Esophagus squamous epithelium (tissue), 5 donors: ENCODE measurements around the gene FAM98C. TPM values are rescaled to one million over a fixed set of nuclear protein-coding genes. Genes with fewer than 3 reads are reported as not detected.

Experiments
- DNase-seq: peaks from one replicate; lab custom pipeline; 2025; lab: John Stamatoyannopoulos, UW
- H3K27ac ChIP-seq, 4 donors: fragments of 200-600 bp; sonication (generic); one replicate each; pipeline ENCODE4 v1.5.1; 2016 to 2019; ENCODE audit warnings: mild to moderate bottlenecking in 1 of 4
- H3K27me3 ChIP-seq, 4 donors: fragments of 200-600 bp; sonication (generic); 1 replicate in 3 of 4; 2 replicates in 1 of 4; pipeline versions ENCODE4 v1.5.1 to v1.6.0; 2017 to 2021; ENCODE audit warnings: antibody characterized with exemption in 1 of 4
- H3K36me3 ChIP-seq, 3 donors: fragments of 200-600 bp; sonication (generic); one replicate each; pipeline ENCODE4 v1.5.1; 2016 to 2019
- H3K4me1 ChIP-seq, 3 donors: fragments of 200-600 bp; sonication (generic); one replicate each; pipeline ENCODE4 v1.5.1; 2017 to 2019
- H3K4me3 ChIP-seq, 4 donors: fragments of 200-600 bp; sonication (generic); 1 replicate in 3 of 4; 2 replicates in 1 of 4; pipeline ENCODE4 v1.5.1; 2016 to 2019; ENCODE audit warnings: mild to moderate bottlenecking in 2 of 4, moderate library complexity in 1 of 4
- H3K9me3 ChIP-seq, 3 donors: fragments of 200-600 bp; sonication (generic); one replicate each; pipeline ENCODE4 v1.5.1; 2016 to 2019
- POLR2A ChIP-seq, 4 donors: fragments of 450-650 bp; IDR thresholded peaks; one replicate each; pipeline ENCODE4 v1.6.1; 2017; ENCODE audit warnings: antibody characterized with exemption in 4 of 4, mild to moderate bottlenecking in 4 of 4, moderate library complexity in 3 of 4
- WGBS, 2 donors: methylation state at CpG; one replicate each; pipeline ENCODE4 v1.1.5; 2018; 5-methylcytosine and 5-hydroxymethylcytosine counted together
- intact Hi-C: fragments of 100-400 bp; cut with DNase I; formaldehyde crosslinking; loops from one replicate; pipeline ENCODE4 v1.15.0; 2022
- total RNA-seq, 4 donors: library from RNA; depleted of rRNA; stranded (reverse); fragments of >200 nt; gene quantifications; one replicate each; pipeline ENCODE4 v1.1.0, GENCODE V29; 2016
- TF ChIP-seq, protein P1 (sequence below), 6 experiments: fragments of 450-650 bp in 4 of 6; fragments of 200-600 bp in 2 of 6; sonication (generic) in 2 of 6; IDR thresholded peaks; one replicate each; pipeline ENCODE4 v1.5.1; 2016 to 2019; ENCODE audit warnings: antibody characterized with exemption in 6 of 6, mild to moderate bottlenecking in 4 of 6, moderate library complexity in 4 of 6
- donor health status: DM: yes; HTN: yes; CAD: no.

FAM98C gene
- total RNA-seq, 4 donors from 2014 or later, result 14.4 to 40.0 (median 21.2) TPM

DNA sequence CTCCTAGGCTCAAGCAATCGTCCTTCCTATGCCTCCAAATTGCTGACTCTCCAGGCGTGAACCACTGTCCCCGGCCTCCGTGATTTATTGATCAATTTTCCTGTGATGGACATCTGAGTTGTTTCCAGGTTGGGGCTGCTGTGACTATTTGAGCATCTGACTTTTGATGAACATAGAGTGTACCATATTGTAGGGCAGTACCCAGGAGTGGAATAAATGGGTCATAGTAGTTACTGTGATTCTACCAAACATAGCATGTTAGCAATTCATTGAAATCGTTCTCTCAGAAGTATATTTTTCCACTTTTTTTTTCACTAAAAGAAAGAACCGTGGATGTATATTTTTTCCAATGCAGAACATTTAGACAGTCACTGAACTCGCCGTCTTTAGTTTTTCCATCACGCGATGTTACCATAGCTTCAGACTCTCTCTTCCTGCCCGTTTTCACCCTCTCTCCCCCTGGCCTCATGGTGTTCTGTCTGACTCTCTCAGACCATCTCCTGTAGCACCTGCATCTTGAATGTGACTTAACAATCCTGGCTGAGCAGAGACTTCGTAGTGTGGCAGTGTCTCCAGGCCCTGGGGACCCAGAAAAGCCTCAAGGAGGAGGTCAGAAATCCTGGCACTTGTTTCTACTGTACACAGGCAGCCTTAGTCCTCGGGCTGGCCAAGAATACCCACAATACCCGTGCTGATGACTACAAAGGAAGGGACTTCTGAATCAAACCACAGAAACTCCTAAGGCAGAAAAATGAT lies 26.3 kb downstream of the FAM98C start:
- no peak for TF ChIP-seq POLR2A (IDR thresholded peaks at IDR 0.05)
- TF ChIP-seq, protein P1, sequence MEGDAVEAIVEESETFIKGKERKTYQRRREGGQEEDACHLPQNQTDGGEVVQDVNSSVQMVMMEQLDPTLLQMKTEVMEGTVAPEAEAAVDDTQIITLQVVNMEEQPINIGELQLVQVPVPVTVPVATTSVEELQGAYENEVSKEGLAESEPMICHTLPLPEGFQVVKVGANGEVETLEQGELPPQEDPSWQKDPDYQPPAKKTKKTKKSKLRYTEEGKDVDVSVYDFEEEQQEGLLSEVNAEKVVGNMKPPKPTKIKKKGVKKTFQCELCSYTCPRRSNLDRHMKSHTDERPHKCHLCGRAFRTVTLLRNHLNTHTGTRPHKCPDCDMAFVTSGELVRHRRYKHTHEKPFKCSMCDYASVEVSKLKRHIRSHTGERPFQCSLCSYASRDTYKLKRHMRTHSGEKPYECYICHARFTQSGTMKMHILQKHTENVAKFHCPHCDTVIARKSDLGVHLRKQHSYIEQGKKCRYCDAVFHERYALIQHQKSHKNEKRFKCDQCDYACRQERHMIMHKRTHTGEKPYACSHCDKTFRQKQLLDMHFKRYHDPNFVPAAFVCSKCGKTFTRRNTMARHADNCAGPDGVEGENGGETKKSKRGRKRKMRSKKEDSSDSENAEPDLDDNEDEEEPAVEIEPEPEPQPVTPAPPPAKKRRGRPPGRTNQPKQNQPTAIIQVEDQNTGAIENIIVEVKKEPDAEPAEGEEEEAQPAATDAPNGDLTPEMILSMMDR (IDR thresholded peaks at IDR 0.05), result no peak
- intact Hi-C loops, result no loop called here
- H3K27ac ChIP-seq, result no peak overlapping the region

DNA sequence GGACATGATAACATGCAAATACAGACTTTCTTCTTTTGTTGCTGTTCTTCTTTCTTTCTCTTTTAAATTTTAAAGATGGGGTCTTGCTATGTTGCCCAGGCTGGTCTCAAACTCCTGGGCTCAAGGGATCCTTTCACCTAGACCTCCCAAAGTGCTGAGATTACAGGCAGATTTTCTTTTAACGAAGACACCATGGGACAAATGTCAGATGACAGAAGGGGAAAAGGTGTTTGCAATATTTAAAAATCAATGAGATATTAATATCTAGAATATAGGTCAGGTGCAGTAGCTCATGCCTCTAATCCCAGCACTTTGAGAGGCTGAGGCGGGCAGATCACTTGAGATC lies 26.9 kb downstream of the FAM98C start:
- no peak for TF ChIP-seq POLR2A (IDR thresholded peaks at IDR 0.05)
- TF ChIP-seq, protein P1 (IDR thresholded peaks at IDR 0.05), result no peak
- peaks cover 0 to 43% (median 0%) of the 10 kb centered on the region in 4 donors for H3K27me3 ChIP-seq
- H3K27ac ChIP-seq, result no peak overlapping the region
- no peak for DNase-seq
- 72 to 88% methylated on average over 2 of the region's 2 CpGs for WGBS, 2 donors
- no peaks in the 10 kb centered on the region for H3K9me3 ChIP-seq
- intact Hi-C loops, result no loop called here
- peaks cover 0 to 8% (median 6%) of the 10 kb centered on the region in 3 donors for H3K4me1 ChIP-seq
- no peaks in the 10 kb centered on the region for H3K36me3 ChIP-seq
- no peak overlapping the region for H3K4me3 ChIP-seq

More for the DNA sequence above, 26.3 kb downstream of the FAM98C start:
- Histone ChIP-seq H3K4me3 (no peak overlapping the region), H3K4me1 (peaks cover 0 to 8% (median 6%) of the 10 kb centered on the region in 3 donors), H3K36me3 (no peaks in the 10 kb centered on the region), H3K27me3 (peaks cover 0 to 43% (median 0%) of the 10 kb centered on the region in 4 donors), H3K9me3 (no peaks in the 10 kb centered on the region)
- WGBS, 2 donors, result 55 to 56% methylated on average over 14 of the region's 14 CpGs
- DNase-seq, result no peak

DNA sequence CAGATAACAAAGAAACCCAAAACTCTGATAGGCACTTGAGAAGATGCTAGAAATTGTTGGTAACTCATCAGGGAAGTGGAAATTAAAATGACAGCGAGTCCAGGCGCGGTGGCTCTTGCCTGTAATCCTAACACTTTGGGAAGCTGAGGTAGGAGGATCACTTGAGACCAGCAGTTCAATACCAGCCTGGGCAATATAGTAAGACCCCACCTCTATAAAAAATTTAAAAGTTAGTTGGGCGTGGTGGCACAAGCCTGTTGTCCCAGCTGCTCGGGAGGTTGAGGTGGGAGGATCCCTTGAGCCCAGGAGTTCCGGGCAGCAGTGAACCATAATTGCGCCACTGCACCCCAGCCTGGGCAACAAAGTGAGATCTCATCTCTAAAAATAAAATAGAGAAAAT lies 28.0 kb downstream of the FAM98C start:
- DNase-seq, result no peak
- Histone ChIP-seq H3K27ac (no peak overlapping the region), H3K36me3 (no peaks in the 10 kb centered on the region), H3K4me1 (peaks cover 0 to 8% (median 6%) of the 10 kb centered on the region in 3 donors), H3K9me3 (no peaks in the 10 kb centered on the region), H3K4me3 (no peak overlapping the region), H3K27me3 (peaks cover 0 to 43% (median 0%) of the 10 kb centered on the region in 4 donors)
- intact Hi-C loops, result no loop called here
- TF ChIP-seq, protein P1 (IDR thresholded peaks at IDR 0.05), result no peak
- no peak for TF ChIP-seq POLR2A (IDR thresholded peaks at IDR 0.05)
- WGBS, 2 donors, result 77 to 79% methylated on average over 7 of the region's 7 CpGs

DNA sequence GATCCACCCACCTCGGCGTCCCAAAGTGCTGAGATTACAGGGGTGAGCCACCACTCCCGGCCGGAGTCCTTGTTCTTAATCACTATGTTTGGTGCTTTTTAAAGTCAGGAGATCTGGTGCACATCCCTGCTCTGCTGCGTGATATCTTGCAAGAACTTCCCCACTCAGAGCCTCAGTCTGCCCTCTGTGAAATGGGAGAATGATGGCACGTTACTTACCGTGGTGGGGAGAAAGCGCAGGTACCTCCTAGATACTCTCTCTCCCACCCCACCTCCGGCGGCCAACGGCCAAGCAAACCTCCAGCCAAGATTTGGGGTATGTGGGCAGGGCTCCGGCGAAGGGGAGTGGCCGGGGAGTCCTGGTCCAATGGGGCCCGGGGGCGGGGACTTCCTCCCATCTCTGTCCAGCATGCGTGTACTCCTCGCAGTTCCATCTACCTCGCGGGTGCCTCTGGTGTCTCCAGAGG lies 30.4 kb downstream of the FAM98C start, which contains the start of gene RYR1:
Gene RYR1, plus strand, starts transcription at position 424 of the 466 bp plus-strand sequence. CDS start 139 bp downstream, outside the sequence.
- WGBS, 2 donors, result 25 to 29% methylated on average over 4 to 6 of the region's 20 CpGs
- Histone ChIP-seq H3K27me3 (peaks cover 0 to 55% (median 0%) of the 10 kb centered on the region in 4 donors), H3K9me3 (no peaks in the 10 kb centered on the region), H3K36me3 (no peaks in the 10 kb centered on the region), H3K4me1 (peaks cover 0 to 8% (median 6%) of the 10 kb centered on the region in 3 donors), H3K4me3 (peak within 1 kb of the TSS in 3 of 4 donors; percentile 12 to 23 (median 17)), H3K27ac (no peak within 1 kb of the TSS)
- intact Hi-C loops, result no loop called here
- no peak for DNase-seq
- TF ChIP-seq, protein P1 (IDR thresholded peaks at IDR 0.05), result no peak
- no peak for TF ChIP-seq POLR2A (IDR thresholded peaks at IDR 0.05)

DNA sequence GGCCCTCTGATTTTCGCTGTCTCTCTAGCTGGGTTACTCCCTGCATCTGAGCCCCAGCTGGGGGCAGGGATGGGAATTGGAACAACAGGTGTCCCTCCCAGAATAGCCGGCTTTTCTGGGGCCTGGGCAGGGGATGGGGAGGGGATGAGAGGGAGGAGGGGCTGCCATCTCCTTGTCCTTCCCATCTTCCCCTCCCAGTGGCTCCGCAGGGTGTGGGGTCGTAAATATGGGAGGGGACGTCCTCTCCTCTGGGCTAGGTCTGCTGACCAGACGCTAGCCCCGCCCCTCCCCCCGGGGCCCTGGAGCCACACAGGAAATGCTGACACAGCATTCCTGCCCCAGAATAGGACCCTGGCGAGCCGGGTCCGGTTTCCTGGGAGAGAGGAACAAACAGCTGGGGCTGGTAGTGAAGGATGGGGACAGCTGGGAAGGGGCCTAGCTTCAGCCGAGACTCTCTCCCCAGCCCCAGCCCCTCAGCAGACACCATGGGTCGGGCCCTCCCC lies 31.7 kb downstream of the FAM98C start:
- Histone ChIP-seq H3K27me3 (peaks cover 0 to 55% (median 0%) of the 10 kb centered on the region in 4 donors), H3K9me3 (no peaks in the 10 kb centered on the region), H3K4me1 (peaks cover 0 to 8% (median 6%) of the 10 kb centered on the region in 3 donors), H3K36me3 (no peaks in the 10 kb centered on the region), H3K4me3 (peak overlapping the region in 1 of 4 donors; percentile 5), H3K27ac (no peak overlapping the region)
- no peak for DNase-seq
- WGBS, 2 donors, result 14 to 22% methylated on average over 4 to 9 of the region's 13 CpGs
- TF ChIP-seq, protein P1 (IDR thresholded peaks at IDR 0.05), result no peak
- no peak for TF ChIP-seq POLR2A (IDR thresholded peaks at IDR 0.05)
- intact Hi-C loops, result no loop called here
